Measurements from ENCODE around the gene GMPR2. TPM values are rescaled to one million over a fixed set of nuclear protein-coding genes. Genes with fewer than 3 reads are reported as not detected.

GMPR2 gene
- total and polyA plus RNA-seq, 2 of the 13 experiments (the other 11 are each of a cell fraction or from before 2014, with no cell fraction given), result 210 to 273 TPM

DNA sequence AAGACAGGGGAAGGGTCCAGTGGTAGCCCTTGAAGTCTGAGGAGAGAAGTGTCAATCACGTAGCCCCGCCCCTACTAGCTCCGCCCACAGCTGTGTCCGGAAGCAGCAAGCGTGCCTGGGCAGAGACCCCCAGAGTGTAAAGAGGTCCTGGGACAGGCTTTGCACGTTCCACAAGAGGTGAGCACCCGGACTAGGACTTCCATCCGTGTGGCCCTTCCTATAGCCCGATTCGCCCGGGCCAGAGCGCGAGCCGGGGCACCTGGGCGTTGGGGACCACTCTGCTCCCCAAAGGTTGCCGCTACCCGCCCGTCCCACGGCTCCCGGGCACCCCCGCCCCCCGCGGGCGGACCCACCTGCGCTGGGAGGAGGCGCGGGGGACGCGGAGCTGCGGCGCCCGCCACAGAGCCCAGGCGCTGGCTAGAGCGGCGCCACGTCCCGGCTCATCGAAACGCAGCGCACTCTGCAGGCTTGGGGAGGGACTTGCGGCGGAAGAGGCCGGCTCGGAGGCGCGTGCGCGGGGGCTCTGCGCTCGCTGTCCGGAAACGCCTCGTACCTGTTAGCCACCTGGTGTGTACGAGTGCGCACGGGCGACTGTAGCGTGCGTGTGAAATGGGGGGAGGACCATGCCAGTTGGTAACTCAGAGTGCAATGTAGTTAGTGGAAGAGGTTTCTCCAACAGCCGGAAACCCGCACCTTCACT, 38.6 kb downstream of the GMPR2 start, which contains the start of gene RABGGTA (continued):
- TF ChIP-seq ZNF556 (CRISPR knock-in tag; IDR thresholded peaks at IDR 0.05; ENCODE audit: borderline replicate concordance) (peak; percentile 100), CAMTA2 (CRISPR knock-in tag; IDR thresholded peaks at IDR 0.05; ENCODE audit: borderline replicate concordance) (peak; percentile 99), KDM4B (CRISPR knock-in tag; IDR thresholded peaks at IDR 0.05) (peak; percentile 98), SYNCRIP (IDR thresholded peaks at IDR 0.05; ENCODE audit: insufficient read depth, low read depth, low read length) (no peak), POLR2AphosphoS2 (IDR thresholded peaks at IDR 0.05; ENCODE audit: low read depth, low read length) (no peak), SAFB2 (CRISPR knock-in tag; IDR thresholded peaks at IDR 0.05; ENCODE audit: borderline replicate concordance, low read depth) (peak; percentile 100), ZNF709 (CRISPR knock-in tag; IDR thresholded peaks at IDR 0.05) (peak; percentile 99), ZFP82 (CRISPR knock-in tag; IDR thresholded peaks at IDR 0.05; ENCODE audit: borderline replicate concordance) (no peak)
- TF ChIP-seq, protein P1, sequence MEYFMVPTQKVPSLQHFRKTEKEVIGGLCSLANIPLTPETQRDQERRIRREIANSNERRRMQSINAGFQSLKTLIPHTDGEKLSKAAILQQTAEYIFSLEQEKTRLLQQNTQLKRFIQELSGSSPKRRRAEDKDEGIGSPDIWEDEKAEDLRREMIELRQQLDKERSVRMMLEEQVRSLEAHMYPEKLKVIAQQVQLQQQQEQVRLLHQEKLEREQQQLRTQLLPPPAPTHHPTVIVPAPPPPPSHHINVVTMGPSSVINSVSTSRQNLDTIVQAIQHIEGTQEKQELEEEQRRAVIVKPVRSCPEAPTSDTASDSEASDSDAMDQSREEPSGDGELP (IDR thresholded peaks at IDR 0.05; ENCODE audit: borderline replicate concordance, low read depth), result peak; percentile 86
- TF ChIP-seq, protein P2, sequence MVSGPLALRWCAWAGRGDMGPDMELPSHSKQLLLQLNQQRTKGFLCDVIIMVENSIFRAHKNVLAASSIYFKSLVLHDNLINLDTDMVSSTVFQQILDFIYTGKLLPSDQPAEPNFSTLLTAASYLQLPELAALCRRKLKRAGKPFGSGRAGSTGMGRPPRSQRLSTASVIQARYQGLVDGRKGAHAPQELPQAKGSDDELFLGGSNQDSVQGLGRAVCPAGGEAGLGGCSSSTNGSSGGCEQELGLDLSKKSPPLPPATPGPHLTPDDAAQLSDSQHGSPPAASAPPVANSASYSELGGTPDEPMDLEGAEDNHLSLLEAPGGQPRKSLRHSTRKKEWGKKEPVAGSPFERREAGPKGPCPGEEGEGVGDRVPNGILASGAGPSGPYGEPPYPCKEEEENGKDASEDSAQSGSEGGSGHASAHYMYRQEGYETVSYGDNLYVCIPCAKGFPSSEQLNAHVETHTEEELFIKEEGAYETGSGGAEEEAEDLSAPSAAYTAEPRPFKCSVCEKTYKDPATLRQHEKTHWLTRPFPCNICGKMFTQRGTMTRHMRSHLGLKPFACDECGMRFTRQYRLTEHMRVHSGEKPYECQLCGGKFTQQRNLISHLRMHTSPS (CRISPR knock-in tag; IDR thresholded peaks at IDR 0.05; ENCODE audit: low read depth), result peak; percentile 48; the same call in 1 of the 2 replicates
- TF ChIP-seq, protein P3, sequence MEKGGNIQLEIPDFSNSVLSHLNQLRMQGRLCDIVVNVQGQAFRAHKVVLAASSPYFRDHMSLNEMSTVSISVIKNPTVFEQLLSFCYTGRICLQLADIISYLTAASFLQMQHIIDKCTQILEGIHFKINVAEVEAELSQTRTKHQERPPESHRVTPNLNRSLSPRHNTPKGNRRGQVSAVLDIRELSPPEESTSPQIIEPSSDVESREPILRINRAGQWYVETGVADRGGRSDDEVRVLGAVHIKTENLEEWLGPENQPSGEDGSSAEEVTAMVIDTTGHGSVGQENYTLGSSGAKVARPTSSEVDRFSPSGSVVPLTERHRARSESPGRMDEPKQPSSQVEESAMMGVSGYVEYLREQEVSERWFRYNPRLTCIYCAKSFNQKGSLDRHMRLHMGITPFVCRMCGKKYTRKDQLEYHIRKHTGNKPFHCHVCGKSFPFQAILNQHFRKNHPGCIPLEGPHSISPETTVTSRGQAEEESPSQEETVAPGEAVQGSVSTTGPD (CRISPR knock-in tag; IDR thresholded peaks at IDR 0.05), result no peak
- TF ChIP-seq, protein P4, sequence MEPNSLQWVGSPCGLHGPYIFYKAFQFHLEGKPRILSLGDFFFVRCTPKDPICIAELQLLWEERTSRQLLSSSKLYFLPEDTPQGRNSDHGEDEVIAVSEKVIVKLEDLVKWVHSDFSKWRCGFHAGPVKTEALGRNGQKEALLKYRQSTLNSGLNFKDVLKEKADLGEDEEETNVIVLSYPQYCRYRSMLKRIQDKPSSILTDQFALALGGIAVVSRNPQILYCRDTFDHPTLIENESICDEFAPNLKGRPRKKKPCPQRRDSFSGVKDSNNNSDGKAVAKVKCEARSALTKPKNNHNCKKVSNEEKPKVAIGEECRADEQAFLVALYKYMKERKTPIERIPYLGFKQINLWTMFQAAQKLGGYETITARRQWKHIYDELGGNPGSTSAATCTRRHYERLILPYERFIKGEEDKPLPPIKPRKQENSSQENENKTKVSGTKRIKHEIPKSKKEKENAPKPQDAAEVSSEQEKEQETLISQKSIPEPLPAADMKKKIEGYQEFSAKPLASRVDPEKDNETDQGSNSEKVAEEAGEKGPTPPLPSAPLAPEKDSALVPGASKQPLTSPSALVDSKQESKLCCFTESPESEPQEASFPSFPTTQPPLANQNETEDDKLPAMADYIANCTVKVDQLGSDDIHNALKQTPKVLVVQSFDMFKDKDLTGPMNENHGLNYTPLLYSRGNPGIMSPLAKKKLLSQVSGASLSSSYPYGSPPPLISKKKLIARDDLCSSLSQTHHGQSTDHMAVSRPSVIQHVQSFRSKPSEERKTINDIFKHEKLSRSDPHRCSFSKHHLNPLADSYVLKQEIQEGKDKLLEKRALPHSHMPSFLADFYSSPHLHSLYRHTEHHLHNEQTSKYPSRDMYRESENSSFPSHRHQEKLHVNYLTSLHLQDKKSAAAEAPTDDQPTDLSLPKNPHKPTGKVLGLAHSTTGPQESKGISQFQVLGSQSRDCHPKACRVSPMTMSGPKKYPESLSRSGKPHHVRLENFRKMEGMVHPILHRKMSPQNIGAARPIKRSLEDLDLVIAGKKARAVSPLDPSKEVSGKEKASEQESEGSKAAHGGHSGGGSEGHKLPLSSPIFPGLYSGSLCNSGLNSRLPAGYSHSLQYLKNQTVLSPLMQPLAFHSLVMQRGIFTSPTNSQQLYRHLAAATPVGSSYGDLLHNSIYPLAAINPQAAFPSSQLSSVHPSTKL (CRISPR knock-in tag; IDR thresholded peaks at IDR 0.05), result peak; percentile 86
- TF ChIP-seq, protein P5, sequence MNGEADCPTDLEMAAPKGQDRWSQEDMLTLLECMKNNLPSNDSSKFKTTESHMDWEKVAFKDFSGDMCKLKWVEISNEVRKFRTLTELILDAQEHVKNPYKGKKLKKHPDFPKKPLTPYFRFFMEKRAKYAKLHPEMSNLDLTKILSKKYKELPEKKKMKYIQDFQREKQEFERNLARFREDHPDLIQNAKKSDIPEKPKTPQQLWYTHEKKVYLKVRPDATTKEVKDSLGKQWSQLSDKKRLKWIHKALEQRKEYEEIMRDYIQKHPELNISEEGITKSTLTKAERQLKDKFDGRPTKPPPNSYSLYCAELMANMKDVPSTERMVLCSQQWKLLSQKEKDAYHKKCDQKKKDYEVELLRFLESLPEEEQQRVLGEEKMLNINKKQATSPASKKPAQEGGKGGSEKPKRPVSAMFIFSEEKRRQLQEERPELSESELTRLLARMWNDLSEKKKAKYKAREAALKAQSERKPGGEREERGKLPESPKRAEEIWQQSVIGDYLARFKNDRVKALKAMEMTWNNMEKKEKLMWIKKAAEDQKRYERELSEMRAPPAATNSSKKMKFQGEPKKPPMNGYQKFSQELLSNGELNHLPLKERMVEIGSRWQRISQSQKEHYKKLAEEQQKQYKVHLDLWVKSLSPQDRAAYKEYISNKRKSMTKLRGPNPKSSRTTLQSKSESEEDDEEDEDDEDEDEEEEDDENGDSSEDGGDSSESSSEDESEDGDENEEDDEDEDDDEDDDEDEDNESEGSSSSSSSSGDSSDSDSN (CRISPR knock-in tag; IDR thresholded peaks at IDR 0.05), result peak; percentile 93
- TF ChIP-seq, protein P6, sequence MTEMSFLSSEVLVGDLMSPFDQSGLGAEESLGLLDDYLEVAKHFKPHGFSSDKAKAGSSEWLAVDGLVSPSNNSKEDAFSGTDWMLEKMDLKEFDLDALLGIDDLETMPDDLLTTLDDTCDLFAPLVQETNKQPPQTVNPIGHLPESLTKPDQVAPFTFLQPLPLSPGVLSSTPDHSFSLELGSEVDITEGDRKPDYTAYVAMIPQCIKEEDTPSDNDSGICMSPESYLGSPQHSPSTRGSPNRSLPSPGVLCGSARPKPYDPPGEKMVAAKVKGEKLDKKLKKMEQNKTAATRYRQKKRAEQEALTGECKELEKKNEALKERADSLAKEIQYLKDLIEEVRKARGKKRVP (CRISPR knock-in tag; IDR thresholded peaks at IDR 0.05), result peak in 1 of 2 experiments; percentile 88; a peak in 2 of 4 replicates
- TF ChIP-seq, protein P7, sequence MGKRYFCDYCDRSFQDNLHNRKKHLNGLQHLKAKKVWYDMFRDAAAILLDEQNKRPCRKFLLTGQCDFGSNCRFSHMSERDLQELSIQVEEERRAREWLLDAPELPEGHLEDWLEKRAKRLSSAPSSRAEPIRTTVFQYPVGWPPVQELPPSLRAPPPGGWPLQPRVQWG (CRISPR knock-in tag; IDR thresholded peaks at IDR 0.05; ENCODE audit: borderline replicate concordance, low read depth), result no peak; the same call in 1 of the 2 replicates
